GM13976 (cell line): ENCODE data around the gene SPECC1L.

Experiments
- DNase-seq: peaks from one replicate; pipeline ENCODE4 v3.0.0; 2012; ENCODE audit warnings: low spot score
- CTCF ChIP-seq: IDR thresholded peaks from 2 replicates; pipeline ENCODE4 v1.5.1; 2012; ENCODE audit warnings: borderline replicate concordance, mild to moderate bottlenecking; ENCODE audit not compliant: insufficient read depth; ENCODE audit errors: extremely low read depth, missing control alignments, control extremely low read depth
- in situ Hi-C: fragments of 300-500 bp; cut with MboI; formaldehyde crosslinking; loops from one replicate; pipeline ENCODE4 v1.12.0; 2022; ENCODE audit warnings: low sequenced_read_pairs, mixed read lengths, inconsistent platforms; ENCODE audit not compliant: unreplicated experiment

The SPECC1L gene

GRCh38 chr22:24416095-24416494, 145.5 kb downstream of the SPECC1L start:
- in situ Hi-C loops = no loop called here
- TF ChIP-seq CTCF = no peak
- no peak for DNase-seq

- in situ Hi-C loops = no loop called here
- no peak for DNase-seq
- no peak for TF ChIP-seq CTCF
Measured at GRCh38 chr22:24416611-24417010, 146.0 kb downstream of the SPECC1L start.

- DNase-seq = no peak
- TF ChIP-seq CTCF = no peak
- in situ Hi-C loops = no loop called here
Measured at GRCh38 chr22:24417200-24417599, 146.6 kb downstream of the SPECC1L start.

- in situ Hi-C loops = no loop called here
- DNase-seq = no peak
- TF ChIP-seq CTCF = no peak
Measured at GRCh38 chr22:24417901-24418641, 147.4 kb downstream of the SPECC1L start.

- DNase-seq = no peak
- in situ Hi-C loops = no loop called here
- no peak for TF ChIP-seq CTCF
Measured at GRCh38 chr22:24418786-24419474, 148.3 kb downstream of the SPECC1L start.

- no peak for TF ChIP-seq CTCF
- DNase-seq = no peak
- in situ Hi-C loops = no loop called here
Measured at GRCh38 chr22:24419475-24419850, 148.8 kb downstream of the SPECC1L start.
